HG03097 (cell line): ENCODE data around the gene CCNT2.
A peak's percentile ranks its signal among the peaks of the same experiment; 100 is the strongest.
"Not testable (repeated sequence)": the region's sequence is repeated elsewhere in the genome, so short reads cannot be mapped to it uniquely, and the experiment has no call there.

ENCODE experiments used
- ATAC-seq: cut with Tn5 transposase; IDR thresholded peaks from one replicate; pipeline ENCODE4 v1.9.1; 2021; ENCODE audit not compliant: unreplicated experiment, low FRiP score

Gene CCNT2

GRCh38 chr2:134917888-134918525 lies 615 bp upstream of the CCNT2 start:
- ATAC-seq, result peak; percentile 80

- ATAC-seq, result peak; percentile 6
Observed at GRCh38 chr2:134919341-134920210, 954 bp downstream of the CCNT2 start.

GRCh38 chr2:134924912-134925311 lies 6.3 kb downstream of the CCNT2 start:
- no peak for ATAC-seq

- no peak for ATAC-seq
Observed at GRCh38 chr2:134926231-134926931, 7.8 kb downstream of the CCNT2 start.

- no peak for ATAC-seq
Observed at GRCh38 chr2:134927195-134927594, 8.6 kb downstream of the CCNT2 start.

- no peak for ATAC-seq
Observed at GRCh38 chr2:134932864-134933526, 14.4 kb downstream of the CCNT2 start.

GRCh38 chr2:134933732-134934131 lies 15.1 kb downstream of the CCNT2 start:
- no peak for ATAC-seq

- no peak for ATAC-seq
Observed at GRCh38 chr2:134934150-134934549, 15.5 kb downstream of the CCNT2 start.

GRCh38 chr2:134934641-134935040 lies 16.0 kb downstream of the CCNT2 start:
- ATAC-seq, result no peak

- ATAC-seq, result no peak
Observed at GRCh38 chr2:134936691-134937090, 18.1 kb downstream of the CCNT2 start.

- ATAC-seq, result no peak
Observed at GRCh38 chr2:134943540-134943939, 24.9 kb downstream of the CCNT2 start.

- no peak for ATAC-seq
Observed at GRCh38 chr2:134944975-134945374, 26.4 kb downstream of the CCNT2 start.

GRCh38 chr2:134946073-134946472 lies 27.5 kb downstream of the CCNT2 start:
- ATAC-seq, result no peak

GRCh38 chr2:134949981-134950708 lies 31.5 kb downstream of the CCNT2 start:
- no peak for ATAC-seq

- ATAC-seq, result no peak
Observed at GRCh38 chr2:134950886-134951285, 32.3 kb downstream of the CCNT2 start.

- ATAC-seq, result no peak
Observed at GRCh38 chr2:134952608-134953007, 34.0 kb downstream of the CCNT2 start.

GRCh38 chr2:134954065-134954464 lies 35.4 kb downstream of the CCNT2 start:
- no peak for ATAC-seq

GRCh38 chr2:134955744-134956143 lies 37.1 kb downstream of the CCNT2 start:
- ATAC-seq, result no peak

- no peak for ATAC-seq
Observed at GRCh38 chr2:134957477-134957876, 38.9 kb downstream of the CCNT2 start.

- not testable (repeated sequence) for ATAC-seq
Observed at GRCh38 chr2:134967166-134967565, 48.5 kb downstream of the CCNT2 start.
